Fibroblast of the aortic adventitia (primary cell): Measurements from ENCODE around the gene RBBP8NL. TPM values are rescaled to one million over a fixed set of nuclear protein-coding genes. Genes with fewer than 3 reads are reported as not detected.
A peak's percentile ranks its signal among the peaks of the same experiment; 100 is the strongest.
"Not testable (repeated sequence)": the region's sequence is repeated elsewhere in the genome, so short reads cannot be mapped to it uniquely, and the experiment has no call there.

Experiments
- DNase-seq: peaks from one replicate; pipeline ENCODE4 v3.0.0-alpha.2; 2010; ENCODE audit warnings: low read depth
- H3K4me3 ChIP-seq: 2 replicates; pipeline ENCODE4 v1.5.1; 2011; ENCODE audit warnings: low read depth, mild to moderate bottlenecking, control low read depth, low read length, moderate library complexity
- total RNA-seq: library from RNA; depleted of rRNA; stranded (reverse); fragments of >200 nt; gene quantifications from 2 replicates; pipeline ENCODE4 v1.2.3, GENCODE V29; 2012; ENCODE audit warnings: low replicate concordance
- TF ChIP-seq, protein P1 (sequence below): IDR thresholded peaks from 2 replicates; pipeline ENCODE4 v1.5.1; 2011; ENCODE audit warnings: mild to moderate bottlenecking, low read length, control low read depth, inconsistent platforms; ENCODE audit not compliant: insufficient read depth

The RBBP8NL gene
- total RNA-seq, 1 donor, result not detected

GRCh38 chr20:62377615-62378178 lies 49.6 kb downstream of the RBBP8NL start:
- TF ChIP-seq, protein P1, sequence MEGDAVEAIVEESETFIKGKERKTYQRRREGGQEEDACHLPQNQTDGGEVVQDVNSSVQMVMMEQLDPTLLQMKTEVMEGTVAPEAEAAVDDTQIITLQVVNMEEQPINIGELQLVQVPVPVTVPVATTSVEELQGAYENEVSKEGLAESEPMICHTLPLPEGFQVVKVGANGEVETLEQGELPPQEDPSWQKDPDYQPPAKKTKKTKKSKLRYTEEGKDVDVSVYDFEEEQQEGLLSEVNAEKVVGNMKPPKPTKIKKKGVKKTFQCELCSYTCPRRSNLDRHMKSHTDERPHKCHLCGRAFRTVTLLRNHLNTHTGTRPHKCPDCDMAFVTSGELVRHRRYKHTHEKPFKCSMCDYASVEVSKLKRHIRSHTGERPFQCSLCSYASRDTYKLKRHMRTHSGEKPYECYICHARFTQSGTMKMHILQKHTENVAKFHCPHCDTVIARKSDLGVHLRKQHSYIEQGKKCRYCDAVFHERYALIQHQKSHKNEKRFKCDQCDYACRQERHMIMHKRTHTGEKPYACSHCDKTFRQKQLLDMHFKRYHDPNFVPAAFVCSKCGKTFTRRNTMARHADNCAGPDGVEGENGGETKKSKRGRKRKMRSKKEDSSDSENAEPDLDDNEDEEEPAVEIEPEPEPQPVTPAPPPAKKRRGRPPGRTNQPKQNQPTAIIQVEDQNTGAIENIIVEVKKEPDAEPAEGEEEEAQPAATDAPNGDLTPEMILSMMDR, result no peak
- H3K4me3 ChIP-seq, result no peak overlapping the region
- DNase-seq, result no peak

DNA sequence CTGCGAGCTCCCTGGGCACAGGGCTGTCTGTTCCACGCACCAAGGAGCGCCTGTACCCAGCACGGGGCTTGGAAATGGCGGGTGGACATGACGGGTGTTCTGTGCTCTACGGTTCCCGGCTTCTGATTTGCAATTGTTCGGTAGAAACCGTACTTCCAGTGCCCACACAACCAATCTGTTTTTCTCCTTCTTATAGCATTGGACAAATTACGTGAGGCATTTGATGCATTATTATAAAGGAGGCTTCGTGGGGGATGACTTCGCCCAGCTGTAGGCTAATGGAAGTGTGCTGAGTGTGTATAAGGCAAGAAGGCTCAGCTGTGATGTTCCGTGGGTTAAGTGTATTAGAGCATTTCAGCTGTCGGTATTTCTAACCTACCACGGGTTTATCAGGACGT lies 50.3 kb downstream of the RBBP8NL start:
- TF ChIP-seq, protein P1, result no peak
- no peak for DNase-seq
- H3K4me3 ChIP-seq, result no peak overlapping the region

- TF ChIP-seq, protein P1, result peak; percentile 49
- no peak overlapping the region for H3K4me3 ChIP-seq
- peak; percentile 45 for DNase-seq
Measured at GRCh38 chr20:62376112-62377063, 51.0 kb downstream of the RBBP8NL start.

DNA sequence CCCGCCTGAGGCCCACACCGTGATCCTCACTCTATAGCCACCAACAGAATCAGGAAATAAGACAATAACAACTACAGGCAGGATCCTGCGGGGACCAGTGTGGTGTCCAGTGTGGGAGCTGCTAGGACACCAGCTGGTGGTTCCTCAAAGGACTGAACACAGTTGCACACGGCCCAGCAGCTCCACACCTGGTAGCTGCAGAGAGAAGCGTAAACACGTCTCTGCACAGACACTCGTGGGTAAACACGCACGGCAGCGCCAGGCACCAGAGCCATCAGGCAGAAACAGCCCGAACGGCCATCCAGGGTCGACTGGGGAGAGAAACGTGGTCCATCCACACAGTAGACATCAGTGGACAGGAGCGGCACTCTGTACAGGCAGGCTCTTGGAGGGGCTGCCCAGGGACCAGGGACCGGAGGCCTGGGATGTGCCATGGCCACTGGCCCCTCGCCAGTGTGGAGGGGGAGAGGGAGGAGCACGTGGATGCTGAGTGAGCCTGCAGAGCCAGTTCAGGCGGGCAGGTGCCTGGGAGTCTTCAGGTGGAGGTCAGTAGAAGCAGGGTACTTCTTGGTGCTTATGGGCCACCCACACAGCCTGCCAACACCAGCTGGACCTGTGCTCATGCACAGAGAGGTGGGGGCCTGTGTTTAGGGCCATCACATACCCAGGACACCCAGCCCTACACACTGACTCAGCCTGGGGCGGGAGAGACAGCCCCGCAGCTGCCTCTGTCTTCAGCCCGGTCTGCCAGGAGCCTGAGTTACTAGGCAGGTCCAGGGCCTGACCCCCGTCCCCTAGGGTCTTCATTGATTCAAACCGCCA lies 52.8 kb downstream of the RBBP8NL start:
- H3K4me3 ChIP-seq, result no peak overlapping the region
- no peak for DNase-seq
- TF ChIP-seq, protein P1, result no peak

GRCh38 chr20:62373631-62374179 lies 53.6 kb downstream of the RBBP8NL start:
- not testable (repeated sequence) for DNase-seq, H3K4me3 ChIP-seq

- DNase-seq, result no peak
- no peak overlapping the region for H3K4me3 ChIP-seq
- TF ChIP-seq, protein P1, result no peak
Measured at GRCh38 chr20:62372042-62372993, 55.0 kb downstream of the RBBP8NL start.
